Body of pancreas (tissue), 4 donors: ENCODE measurements around the gene B3GAT3.

Experiments used
- CTCF ChIP-seq, 7 experiments: fragments of 450-650 bp in 4 of 7; fragments of 200-600 bp in 3 of 7; sonication (generic) in 3 of 7; IDR thresholded peaks; one replicate each; pipeline ENCODE4 v1.5.1; 2016 to 2019; ENCODE audit warnings: antibody characterized with exemption in 7 of 7
- POLR2A ChIP-seq, 3 donors: fragments of 450-650 bp; IDR thresholded peaks; one replicate each; pipeline ENCODE4 v1.6.1; 2016; ENCODE audit warnings: antibody characterized with exemption in 3 of 3, mild to moderate bottlenecking in 2 of 3

DNA sequence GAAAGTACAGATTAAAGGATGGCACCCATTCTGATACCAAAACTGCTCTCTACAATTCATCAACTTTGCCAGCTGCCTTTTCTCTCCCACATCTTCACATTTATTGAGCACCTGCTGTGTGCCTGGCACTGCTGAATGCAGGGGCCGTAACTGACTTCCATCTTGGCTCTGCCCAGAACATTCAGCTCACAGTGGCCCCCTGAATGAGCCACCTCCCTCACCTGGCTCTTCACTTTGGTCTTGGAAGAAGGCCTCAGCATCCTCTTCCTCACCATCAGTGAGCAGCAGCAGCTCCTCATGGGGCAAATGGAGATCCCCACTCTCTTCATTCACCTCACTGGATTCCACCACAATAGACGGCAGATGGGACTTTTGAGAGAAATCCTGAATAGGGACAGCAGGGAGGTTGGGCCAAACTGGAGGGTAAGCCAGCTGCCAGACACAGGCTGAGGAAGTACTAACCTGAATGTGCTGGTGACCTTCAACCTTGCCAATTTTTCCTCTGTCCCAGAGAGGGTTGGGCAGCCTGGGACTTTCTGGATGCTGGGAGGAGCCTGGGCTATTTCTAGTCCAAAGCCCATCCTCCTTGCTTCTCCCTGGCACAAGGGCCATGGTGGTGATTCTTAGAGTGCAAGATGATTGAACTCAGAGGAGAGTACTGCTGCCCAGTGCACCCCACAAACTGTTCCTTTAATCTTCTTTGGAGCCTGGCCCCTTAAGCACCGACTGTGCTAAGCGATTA, 47.8 kb upstream of the B3GAT3 start:
- no peak for TF ChIP-seq CTCF (IDR thresholded peaks at IDR 0.05)
- TF ChIP-seq POLR2A (IDR thresholded peaks at IDR 0.05) = no peak
